HepG2 (cell line): ENCODE measurements around the gene PLPP3. TPM values are rescaled to one million over a fixed set of nuclear protein-coding genes. Genes with fewer than 3 reads are reported as not detected.

ENCODE experiments used
- JUN ChIP-seq: sonication (generic); formaldehyde crosslinking; IDR thresholded peaks from 2 replicates; pipeline ENCODE4 v1.4.0; 2020; ENCODE audit warnings: mild to moderate bottlenecking, missing genetic modification reagents
- KDM2A ChIP-seq: sonication (generic); formaldehyde crosslinking; IDR thresholded peaks from 2 replicates; pipeline ENCODE4 v1.4.0; 2020; ENCODE audit warnings: low read depth, missing genetic modification reagents, borderline replicate concordance
- KDM3A ChIP-seq: IDR thresholded peaks from 2 replicates; pipeline ENCODE4 v1.6.1; 2018; ENCODE audit warnings: low read depth, missing compliant biosample characterization
- MLLT10 ChIP-seq: sonication (generic); formaldehyde crosslinking; IDR thresholded peaks from 2 replicates; pipeline ENCODE4 v1.4.0; 2020; ENCODE audit warnings: missing genetic modification reagents
- NFRKB ChIP-seq: fragments of 450-650 bp; IDR thresholded peaks from 2 replicates; pipeline ENCODE4 v1.6.1; 2017
- PAXIP1 ChIP-seq: sonication (generic); formaldehyde crosslinking; conservative IDR thresholded peaks from 2 replicates; pipeline ENCODE4 v1.4.0; 2020; ENCODE audit warnings: mild to moderate bottlenecking, missing genetic modification reagents, moderate library complexity
- PRMT3 ChIP-seq: sonication (generic); formaldehyde crosslinking; IDR thresholded peaks from 2 replicates; pipeline ENCODE4 v1.8.1; 2022; ENCODE audit warnings: low read depth, mild to moderate bottlenecking, moderate library complexity, missing genetic modification reagents, borderline replicate concordance
- ZBTB26 ChIP-seq: IDR thresholded peaks from 2 replicates; pipeline ENCODE4 v1.6.1; 2016; ENCODE audit warnings: missing compliant biosample characterization, missing genetic modification reagents, borderline replicate concordance
- ZNF224 ChIP-seq: sonication (generic); formaldehyde crosslinking; IDR thresholded peaks from 2 replicates; pipeline ENCODE4 v1.5.0; 2020; ENCODE audit warnings: mild to moderate bottlenecking, missing genetic modification reagents
- ZNF33A ChIP-seq: sonication (generic); formaldehyde crosslinking; IDR thresholded peaks from 2 replicates; pipeline ENCODE4 v1.5.1; 2020; ENCODE audit warnings: missing genetic modification reagents, mild to moderate bottlenecking, moderate library complexity, borderline replicate concordance
- ZNF800 ChIP-seq: sonication (generic); formaldehyde crosslinking; IDR thresholded peaks from 2 replicates; pipeline ENCODE4 v1.4.0; 2020; ENCODE audit warnings: missing genetic modification reagents
- polyA plus RNA-seq, 8 experiments: library from polyadenylated mRNA; depleted of rRNA in 3 of 8; stranded (reverse) in 7 of 8; unstranded in 1 of 8; fragments of >200 nt; fragmentation: Illumina TruSeq in 4 of 8; extraction: Trizol in 4 of 8; gene quantifications; 2 replicates each; pipeline versions ENCODE4 v1.2.1 to v1.2.3, GENCODE V29; 2011 to 2016; ENCODE audit warnings: low read depth in 4 of 8, missing spikeins in 1 of 8, mixed read lengths in 1 of 8; ENCODE audit not compliant: insufficient read depth in 1 of 8
- total RNA-seq, 5 experiments: library from RNA; depleted of rRNA; stranded (reverse); fragments of >200 nt; fragmentation: Illumina TruSeq; extraction: Trizol; gene quantifications; 2 replicates each; pipeline ENCODE4 v1.2.3, GENCODE V29; 2016; ENCODE audit warnings: low read depth in 1 of 5
- TF ChIP-seq, protein P1 (sequence below): sonication (generic); formaldehyde crosslinking; IDR thresholded peaks from 2 replicates; pipeline ENCODE4 v1.8.0; 2022; ENCODE audit warnings: missing genetic modification reagents, low read depth, mild to moderate bottlenecking, borderline replicate concordance
- TF ChIP-seq, protein P2 (sequence below): sonication (generic); formaldehyde crosslinking; IDR thresholded peaks from 2 replicates; pipeline ENCODE4 v1.4.0; 2020; ENCODE audit warnings: missing genetic modification reagents

The PLPP3 gene
- total and polyA plus RNA-seq, 2 of the 13 experiments (the other 11 are each of a cell fraction or from before 2014, with no cell fraction given) = 49.7 to 65.8 TPM

- no peak; the same call in 1 of the 2 replicates for TF ChIP-seq PAXIP1 (CRISPR knock-in tag)
- no peak for TF ChIP-seq ZBTB26 (CRISPR knock-in tag)
- no peak for TF ChIP-seq KDM3A (CRISPR knock-in tag)
- no peak for TF ChIP-seq PRMT3
- TF ChIP-seq JUN (CRISPR knock-in tag) = no peak
- peak; percentile 80; the same call in 1 of the 2 replicates for TF ChIP-seq ZNF800 (CRISPR knock-in tag)
- no peak for TF ChIP-seq MLLT10 (CRISPR knock-in tag)
- no peak for TF ChIP-seq ZNF33A (CRISPR knock-in tag)
- TF ChIP-seq, protein P1, sequence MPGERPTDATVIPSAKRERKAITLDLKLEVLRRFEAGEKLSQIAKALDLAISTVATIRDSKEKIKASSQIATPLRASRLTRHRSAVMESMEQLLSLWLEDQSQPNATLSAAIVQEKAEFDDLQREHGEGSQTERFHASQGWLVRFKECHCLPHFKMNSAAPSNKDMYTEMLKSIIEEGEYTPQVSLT (CRISPR knock-in tag) = no peak
- TF ChIP-seq ZNF224 (CRISPR knock-in tag) = no peak
- no peak for TF ChIP-seq NFRKB
- peak; percentile 74; the same call in 1 of the 2 replicates for TF ChIP-seq KDM2A (CRISPR knock-in tag)
- TF ChIP-seq, protein P2, sequence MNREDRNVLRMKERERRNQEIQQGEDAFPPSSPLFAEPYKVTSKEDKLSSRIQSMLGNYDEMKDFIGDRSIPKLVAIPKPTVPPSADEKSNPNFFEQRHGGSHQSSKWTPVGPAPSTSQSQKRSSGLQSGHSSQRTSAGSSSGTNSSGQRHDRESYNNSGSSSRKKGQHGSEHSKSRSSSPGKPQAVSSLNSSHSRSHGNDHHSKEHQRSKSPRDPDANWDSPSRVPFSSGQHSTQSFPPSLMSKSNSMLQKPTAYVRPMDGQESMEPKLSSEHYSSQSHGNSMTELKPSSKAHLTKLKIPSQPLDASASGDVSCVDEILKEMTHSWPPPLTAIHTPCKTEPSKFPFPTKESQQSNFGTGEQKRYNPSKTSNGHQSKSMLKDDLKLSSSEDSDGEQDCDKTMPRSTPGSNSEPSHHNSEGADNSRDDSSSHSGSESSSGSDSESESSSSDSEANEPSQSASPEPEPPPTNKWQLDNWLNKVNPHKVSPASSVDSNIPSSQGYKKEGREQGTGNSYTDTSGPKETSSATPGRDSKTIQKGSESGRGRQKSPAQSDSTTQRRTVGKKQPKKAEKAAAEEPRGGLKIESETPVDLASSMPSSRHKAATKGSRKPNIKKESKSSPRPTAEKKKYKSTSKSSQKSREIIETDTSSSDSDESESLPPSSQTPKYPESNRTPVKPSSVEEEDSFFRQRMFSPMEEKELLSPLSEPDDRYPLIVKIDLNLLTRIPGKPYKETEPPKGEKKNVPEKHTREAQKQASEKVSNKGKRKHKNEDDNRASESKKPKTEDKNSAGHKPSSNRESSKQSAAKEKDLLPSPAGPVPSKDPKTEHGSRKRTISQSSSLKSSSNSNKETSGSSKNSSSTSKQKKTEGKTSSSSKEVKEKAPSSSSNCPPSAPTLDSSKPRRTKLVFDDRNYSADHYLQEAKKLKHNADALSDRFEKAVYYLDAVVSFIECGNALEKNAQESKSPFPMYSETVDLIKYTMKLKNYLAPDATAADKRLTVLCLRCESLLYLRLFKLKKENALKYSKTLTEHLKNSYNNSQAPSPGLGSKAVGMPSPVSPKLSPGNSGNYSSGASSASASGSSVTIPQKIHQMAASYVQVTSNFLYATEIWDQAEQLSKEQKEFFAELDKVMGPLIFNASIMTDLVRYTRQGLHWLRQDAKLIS (CRISPR knock-in tag) = no peak
Measured at GRCh38 chr1:56578963-56579875, at the start of gene PLPP3 (continued).
